GM19043 (cell line): Measurements from ENCODE around the gene ISOC2.
"Not testable (repeated sequence)": the region's sequence is repeated elsewhere in the genome, so short reads cannot be mapped to it uniquely, and the experiment has no call there.

Experiments used
- ATAC-seq: cut with Tn5 transposase; IDR thresholded peaks from one replicate; pipeline ENCODE4 v1.9.1; 2021; ENCODE audit warnings: low read depth; ENCODE audit not compliant: unreplicated experiment

Gene ISOC2

DNA sequence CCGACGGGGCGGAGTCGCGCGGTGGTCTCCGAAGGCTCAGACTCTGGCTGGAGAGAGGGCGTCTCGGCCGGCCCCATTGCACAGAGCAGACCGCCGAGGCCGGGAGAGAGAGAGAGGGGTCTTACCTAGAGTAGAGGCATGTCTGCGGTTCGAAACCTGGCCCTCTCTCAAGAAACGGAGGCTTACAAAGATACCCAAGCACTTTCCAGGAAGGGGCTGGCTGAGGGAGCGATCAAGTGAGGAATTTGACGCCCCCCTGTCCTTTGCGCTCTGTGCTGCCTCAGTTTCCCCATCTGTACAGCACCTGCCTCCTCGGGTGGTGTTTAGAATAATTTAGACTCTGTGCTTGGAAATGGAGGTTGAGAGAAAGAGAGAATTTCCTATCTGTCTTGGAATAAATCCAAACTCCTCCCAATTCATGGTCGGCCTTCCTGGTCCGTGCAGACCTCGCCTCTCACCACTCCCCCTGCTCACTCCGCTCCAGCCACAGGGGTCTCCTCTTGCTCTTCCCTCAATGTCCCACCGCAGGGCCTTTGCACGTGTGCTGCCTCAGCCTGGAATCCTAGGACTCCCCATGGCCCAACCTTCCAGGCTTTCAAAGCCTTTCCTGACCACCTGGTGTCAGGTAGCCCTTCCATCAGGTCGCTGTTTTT is 658 bp upstream of the ISOC2 start:
- ATAC-seq, result no peak

DNA sequence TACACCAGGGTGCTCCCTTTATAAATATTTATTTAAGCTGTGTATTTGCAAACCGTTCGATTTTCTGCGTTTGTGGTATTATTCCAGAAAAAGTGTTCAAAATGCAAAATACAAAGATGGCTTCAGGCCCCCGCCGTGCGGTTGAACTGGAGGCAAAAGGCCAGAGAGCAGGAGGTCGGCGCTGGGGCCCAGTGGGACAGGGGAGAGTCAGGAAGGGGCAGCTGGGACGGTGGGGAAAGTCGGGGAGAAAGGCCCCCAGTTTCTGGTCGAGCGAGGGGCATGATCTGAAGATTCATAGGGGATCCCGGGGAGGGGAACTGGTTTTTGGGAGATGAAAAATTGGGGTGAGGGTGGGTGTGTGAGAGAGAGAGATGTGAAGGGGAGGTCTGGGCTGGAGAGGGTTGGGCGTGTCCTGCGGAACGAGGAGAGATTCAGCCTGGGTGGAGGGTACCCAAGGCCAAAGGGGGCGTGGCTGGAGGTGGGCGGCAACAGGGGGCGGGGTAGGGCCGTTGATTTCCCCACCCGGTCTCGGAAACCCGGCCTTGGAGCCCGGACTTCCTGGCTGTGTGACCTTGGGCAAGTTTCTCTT is 678 bp downstream of the ISOC2 start:
- no peak for ATAC-seq

DNA sequence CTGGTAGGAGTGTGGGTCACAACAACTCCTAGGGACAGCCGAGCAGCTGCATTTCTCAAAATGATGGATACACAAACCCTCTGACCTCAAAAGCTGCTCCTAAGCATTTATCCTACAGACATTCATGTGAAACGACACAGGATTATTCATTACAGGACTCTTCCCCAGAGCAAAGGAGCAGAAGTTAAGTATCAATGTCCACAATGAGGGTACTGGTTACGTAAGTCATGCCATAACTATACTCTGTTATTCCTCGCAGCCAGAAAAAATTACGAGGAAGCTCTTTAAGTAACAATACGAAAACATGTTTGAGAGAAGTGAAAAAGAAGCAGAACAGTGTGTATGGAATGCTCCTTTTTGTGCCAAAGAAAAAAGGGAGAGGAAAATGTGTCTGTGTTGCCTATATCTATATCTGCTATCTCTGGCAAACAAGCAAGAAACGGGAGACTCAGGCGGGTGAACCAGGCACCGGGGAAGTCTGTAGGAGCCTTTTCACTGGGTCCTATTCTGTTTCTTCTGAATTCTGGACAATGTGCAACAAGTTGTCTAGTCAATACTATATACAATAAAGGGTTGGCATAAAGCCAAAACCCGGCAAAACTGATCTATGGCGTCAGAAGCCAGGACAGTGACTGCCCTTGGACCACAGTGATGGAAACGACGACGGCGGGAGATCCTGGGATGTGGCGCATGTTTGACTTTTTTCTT is 1.3 kb downstream of the ISOC2 start:
- ATAC-seq, result no peak

DNA sequence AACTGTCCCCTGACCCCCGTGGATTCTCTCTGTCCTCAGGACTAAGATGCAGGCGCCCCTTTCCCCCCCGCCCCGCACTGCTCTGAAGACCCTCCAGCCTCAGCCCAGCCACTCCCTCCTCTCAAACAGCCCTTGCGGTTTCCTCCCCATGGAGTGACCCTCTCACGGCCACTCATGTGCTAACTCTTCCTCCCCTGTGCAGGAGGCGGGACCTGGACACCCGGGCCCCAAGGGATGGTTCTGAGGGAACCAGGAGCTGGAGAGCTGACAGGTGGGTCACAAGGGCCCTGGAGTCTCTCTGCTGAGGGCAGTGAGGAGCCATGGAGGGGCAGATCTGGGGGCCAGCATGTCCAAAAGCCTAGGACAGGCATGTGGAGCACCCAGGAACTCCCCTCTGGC is 1.9 kb downstream of the ISOC2 start:
- no peak for ATAC-seq

DNA sequence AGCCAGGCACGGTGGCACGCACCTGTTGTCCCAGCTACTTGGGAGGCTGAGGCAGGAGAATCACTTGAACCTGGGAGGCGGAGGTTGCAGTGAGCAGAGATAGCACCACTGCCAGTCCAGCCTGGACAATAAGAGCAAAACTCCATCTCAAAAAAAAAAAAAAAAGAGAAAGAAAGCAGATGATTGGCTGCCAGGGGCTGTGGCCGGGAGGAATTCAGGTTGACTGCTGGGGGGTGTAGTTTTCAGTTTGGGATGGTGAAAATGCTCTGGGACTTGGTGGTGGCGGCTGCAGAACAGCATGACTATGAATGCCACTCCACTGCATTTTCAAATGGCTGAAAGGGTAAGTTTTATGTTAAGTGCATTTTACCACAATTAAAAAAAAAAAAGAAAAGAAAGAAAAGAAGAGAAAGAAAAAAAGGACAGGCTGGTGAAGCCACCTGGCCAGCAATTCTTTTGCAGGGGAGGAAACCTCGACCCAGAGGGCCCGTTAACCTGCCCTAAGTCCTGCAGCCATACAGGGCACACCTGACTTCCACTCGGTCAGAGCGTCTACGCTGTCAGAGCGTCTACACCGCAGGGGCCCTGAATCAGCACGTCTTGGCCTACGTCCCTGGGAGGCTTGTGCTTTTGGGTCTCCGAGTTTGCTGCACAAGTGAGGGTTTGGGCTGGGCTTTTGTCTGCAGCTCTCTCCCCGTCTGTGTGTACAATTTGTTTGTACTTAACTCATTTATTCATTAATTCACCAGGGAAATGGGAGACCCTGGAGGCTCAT is 3.6 kb downstream of the ISOC2 start:
- no peak for ATAC-seq

DNA sequence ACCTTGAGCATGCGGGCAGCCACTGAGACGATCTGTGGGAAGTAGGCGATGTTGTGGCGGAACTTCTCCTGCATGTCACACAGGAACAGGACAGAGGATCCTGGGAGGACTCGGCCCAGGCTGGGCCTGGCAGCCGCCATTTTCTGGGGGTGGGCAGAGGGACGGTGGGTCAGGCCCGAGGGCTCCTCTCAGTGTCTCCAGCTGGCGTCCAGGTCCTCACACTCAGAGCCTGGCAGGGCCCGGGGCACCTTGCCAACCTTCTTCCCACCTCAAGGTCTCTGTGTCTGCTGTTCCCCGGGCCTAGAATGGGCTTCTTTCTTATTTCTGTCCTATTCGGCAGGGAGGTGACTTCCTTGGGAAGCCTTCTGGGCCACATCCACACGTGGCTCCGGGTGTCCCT is 5.1 kb downstream of the ISOC2 start:
- ATAC-seq, result no peak

DNA sequence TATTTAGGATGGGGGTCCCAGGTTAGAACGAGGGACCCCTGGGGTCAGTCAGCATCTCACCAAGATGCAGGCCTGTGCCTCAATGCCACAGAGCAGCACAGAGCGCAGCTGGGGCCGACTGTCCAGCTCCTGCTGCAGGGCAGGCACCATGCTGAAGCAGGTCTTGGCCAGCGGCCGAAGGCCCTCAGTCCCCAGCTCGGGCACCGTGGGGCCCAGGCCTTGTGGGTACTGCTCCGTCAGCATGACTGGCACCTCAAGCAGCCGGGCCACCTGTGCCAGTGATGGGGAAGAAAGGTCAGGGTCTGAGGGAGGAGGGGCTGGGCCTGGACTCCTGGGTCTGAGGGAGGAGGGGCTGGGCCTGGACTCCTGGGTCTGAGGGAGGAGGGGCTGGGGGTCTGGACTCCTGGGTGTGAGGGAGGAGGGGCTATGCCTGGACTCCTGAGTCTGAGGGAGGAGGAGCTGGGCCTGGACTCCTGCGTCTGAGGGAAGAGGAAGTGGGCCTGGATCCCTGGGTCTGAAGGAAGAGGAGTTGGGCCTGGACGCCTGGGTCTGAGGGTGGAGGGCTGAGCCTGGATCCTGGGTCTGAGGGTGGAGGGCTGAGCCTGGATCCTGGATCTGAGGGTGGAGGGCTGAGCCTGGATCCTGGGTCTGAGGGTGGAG is 5.7 kb downstream of the ISOC2 start:
- ATAC-seq, result no peak

DNA sequence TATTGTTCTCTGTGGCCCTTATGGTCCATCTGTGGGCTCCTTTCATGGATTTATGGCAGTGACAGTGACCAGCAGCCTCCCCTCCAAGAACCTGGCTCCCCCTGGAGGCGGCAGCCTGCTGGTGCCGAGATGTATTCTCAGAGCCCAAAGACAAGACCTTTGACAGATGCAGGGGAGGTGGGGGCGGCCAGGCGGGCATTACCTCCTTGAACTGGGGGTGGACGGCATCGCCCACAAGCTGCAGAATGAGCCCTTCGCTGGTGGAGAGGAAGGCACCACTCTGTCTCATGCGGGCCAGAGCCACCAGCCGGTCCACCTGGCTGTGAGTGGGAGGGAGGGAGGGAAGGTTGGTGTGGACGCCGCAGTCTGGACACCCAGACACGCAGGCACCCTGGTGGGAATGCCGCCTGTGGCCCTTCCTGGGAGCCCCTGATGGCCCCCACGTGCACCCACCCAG is 6.6 kb downstream of the ISOC2 start:
- no peak for ATAC-seq

DNA sequence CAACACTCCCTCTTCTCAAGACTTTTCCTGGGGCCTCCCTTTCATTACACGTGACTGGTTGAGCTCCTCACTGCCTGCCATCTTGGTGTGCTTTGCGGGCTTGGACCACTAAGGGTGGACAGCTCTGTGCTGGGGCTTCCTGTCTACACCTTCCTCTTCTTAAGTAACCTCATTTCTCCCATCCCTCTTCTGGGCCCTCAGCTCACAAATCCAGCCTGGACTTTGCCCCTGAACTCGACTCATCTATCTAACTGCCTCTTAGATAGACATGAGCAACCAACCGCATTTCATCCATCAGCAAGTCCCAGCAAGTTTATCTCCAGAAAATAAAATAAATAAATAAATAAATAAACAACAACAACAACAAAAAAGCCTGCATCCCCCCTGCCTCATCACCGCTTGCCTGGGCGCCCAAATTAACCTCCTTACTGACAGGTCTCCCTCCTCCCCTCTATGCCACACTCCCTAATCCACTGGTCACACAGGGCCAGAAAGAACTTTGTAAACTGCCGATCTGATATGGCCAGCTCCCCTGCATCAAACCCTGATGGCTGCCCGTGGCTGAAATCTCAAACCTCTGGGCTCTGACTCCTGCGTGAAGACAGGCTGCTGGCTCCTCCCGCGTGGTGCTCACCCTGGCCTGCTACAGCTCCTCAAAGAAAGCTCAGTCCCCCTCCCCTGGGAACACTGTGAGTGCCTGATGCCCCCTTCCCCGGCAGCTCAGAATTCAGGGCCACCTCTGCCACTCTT is 7.8 kb downstream of the ISOC2 start:
- ATAC-seq, result no peak

DNA sequence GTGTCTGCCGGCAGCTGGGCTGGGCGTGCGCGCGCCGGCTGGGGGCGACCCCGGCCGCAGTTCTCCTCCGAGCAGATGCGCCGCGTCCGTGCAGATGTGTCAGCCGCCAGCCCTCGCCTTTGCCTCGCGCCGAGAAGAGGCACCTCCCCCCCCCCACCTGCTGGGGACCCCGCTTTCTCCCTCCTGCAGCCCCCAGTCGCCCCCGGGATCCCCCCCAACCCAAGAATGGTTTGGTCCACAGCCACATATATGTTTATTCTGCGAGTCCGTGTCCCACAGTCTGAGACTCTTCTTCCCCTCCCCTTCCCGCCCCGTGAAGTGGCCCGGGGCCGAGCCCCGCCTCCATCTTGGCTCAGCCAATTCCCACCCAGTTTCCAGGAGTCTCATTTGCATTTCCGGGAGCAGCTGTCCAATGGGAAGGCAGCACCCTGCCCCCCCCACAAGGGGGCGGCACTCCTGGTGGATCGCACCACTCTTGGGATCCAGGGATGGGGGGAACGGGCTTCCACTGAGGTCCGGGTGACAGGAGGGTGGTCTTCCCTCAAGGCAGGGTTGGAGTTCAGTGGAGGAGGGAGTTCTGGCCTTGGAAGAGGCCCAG is 8.6 kb downstream of the ISOC2 start:
- no peak for ATAC-seq

DNA sequence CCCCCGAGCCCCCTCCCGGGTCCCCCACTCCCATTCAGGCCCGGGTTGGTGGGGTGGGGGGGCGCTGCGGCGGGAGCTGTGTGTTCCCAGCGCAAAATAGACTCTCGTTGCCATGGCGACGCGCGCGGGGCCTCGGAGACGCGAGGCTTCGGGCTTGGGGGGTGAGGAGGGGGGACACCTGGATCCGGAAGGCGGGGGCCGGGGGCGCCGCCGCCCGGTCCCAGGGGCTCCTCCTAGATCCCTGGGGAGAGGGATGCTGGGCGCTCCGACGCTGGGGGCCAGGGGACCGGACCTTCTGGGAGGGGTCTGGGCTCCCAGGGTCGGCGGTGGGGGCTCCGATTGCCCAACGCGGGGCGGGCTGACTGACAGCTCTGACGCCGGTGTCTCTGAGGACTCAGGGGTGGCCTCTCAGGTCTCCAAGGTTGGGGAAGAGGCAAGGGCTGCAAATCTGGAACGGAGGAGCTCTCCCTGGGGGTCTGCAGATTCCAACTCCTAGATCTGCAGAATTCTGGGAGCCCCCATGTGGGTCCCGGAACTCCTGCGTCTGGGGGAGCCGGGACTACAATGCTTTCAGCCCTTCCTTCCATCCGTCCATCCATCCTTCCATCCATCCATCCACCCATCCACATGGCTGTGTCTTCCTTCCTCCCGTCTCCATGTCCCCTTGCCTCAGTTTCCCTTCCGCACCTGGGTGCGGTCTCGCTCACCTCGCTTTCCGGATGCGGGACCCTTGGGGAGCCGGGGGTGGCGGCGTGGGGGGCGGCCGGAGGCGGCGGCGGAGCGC is 9.3 kb downstream of the ISOC2 start:
- ATAC-seq, result no peak

DNA sequence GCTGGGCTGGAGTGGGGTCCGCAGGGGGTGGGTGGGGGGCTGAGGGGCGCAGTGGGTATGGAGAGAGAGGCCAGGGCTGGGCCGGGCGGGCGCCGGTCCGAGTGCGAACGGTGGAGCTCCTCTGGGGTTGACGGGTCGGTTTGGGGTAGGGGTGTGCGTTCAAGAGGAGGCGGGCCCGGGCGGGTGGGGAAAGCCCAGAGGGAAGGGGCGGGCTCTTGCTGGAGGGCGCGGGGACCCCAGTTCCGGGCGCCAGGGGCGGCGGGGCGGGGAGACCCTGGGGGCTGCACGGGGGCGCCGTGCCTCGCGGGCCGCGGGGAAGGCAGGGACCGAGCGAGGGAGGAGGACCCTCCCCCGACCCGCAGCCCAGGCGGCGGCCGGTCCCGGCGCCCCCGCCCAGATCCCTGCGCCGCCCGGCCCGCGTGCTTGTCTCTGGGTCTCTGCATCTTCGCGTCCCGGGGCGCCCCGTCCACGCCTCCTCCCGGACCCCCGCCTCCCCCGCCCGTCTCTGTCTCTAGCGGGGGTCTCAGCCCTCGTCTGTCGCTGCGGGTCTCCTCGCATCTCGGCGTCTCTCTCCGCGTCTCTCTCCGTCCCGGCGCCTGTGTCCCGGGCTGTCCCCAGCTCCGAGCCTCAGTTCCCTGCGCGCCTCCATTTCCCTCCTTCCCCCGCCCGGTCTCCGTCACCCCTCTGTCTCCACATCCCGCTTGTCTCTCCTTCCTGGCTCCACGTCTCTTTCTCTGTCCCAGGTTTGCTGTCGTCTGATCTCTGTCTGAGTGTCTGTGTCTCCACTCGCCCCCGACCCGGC is 10.1 kb downstream of the ISOC2 start:
- no peak for ATAC-seq

DNA sequence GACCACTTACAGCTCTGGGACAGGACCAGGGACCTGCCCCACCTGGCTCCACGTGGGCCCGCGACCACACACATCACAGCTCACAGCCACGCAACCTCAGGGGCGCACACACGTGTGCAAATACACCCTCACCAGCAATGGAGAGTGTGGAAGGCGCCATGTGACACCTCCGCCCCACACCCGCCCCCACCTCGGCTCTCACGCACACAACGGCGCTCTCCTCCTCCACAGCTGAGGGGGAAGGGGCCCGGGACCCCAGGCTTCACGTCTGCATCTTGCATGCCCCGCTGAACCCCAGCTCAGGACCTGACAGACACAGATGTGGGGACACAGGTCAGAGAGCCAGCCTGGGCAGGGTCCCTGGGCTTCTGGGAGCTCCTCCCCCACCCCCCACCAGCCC is 12.0 kb downstream of the ISOC2 start:
- no peak for ATAC-seq

DNA sequence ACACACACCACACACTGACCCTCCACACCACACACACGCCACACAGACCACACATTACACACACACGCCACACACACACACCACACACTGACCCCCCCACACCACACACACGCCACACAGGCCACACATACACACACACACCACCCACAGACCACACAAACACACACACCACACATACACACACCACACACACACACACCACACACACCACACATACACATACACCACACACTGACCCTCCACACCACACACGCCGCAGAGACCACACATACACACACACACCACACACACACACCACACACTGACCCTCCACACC is 13.3 kb downstream of the ISOC2 start:
- ATAC-seq, result not testable (repeated sequence)

DNA sequence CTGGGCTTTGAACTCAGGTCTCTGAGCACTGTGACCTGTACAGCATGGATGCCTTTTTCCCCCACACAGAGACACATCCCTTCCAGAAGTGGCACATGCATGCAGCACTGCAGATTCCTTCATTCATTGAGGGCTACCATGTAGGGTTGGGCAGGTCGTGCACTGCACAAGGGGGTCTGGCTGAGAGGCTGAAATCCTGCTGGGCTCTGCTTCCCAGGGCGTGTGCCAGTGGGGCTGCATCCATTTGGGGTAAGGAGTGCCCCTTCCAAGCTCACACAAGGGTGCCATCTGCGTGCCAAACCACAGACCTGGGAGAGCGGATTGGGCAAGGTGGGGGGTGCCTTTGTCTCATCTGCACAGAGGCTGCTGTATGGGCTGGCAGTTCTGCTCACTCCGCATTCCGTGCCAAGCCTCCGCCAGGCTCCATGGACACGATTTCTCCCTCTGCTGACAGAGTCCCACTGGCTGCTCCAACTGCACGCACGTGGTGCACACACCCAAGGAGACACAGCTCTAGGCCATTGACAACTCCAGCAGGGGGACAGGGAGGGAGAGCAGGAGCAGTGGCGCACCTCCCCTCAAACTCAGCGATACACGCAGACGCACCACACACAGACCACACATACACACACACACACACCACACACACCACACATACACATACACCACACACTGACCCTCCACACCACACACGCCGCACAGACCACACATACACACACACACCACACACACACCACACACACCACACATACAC is 13.8 kb downstream of the ISOC2 start:
- no peak for ATAC-seq

DNA sequence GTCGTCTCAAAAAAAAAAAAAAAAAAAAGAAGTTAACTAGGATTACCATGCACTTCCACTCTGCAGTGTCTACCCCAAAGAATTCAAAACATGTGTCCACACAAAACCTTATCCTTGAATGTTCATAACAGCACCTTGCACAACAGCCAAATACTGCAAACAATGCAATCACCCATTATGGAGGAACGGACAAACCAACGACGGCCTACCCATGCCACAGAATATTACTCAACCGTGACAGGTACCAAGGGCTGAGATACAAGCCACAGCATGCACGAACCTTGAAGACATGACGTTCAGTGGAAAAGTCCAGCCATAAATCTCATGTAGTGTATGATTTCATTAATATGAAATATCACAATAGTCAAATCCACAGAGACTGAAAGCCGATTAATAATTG is 15.4 kb downstream of the ISOC2 start:
- ATAC-seq, result no peak

DNA sequence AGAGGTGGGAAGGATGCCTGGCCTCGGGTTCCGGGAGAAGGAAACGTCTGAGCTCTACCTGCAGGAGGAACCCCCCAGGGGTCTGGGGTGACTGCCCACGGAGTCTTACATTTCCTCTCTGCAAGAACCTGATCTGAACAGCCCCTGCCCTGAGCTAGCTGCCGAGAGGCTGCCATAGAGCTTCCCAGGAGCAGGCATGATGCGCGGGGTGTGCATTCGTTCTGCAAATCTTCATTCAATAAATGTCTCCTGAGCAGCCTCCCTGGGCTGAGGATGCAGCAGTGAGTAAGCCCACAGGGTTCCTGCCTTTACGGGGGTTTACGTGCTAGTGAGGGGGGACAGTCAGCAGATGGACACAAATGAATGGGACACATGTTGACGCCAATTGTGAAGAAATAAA is 16.8 kb downstream of the ISOC2 start:
- no peak for ATAC-seq
